ENCODE results near the gene STX16.

Gene STX16

GRCh38 chr20:58699623-58700107, 48.6 kb downstream of the STX16 start:
- no peak for DNase-seq

GRCh38 chr20:58700121-58700821, 49.2 kb downstream of the STX16 start:
- peak; percentile 60 for DNase-seq

GRCh38 chr20:58700823-58701222, 49.7 kb downstream of the STX16 start:
- DNase-seq: peak; percentile 70

GRCh38 chr20:58701431-58702160, 50.5 kb downstream of the STX16 start:
- peak; percentile 22 for DNase-seq

GRCh38 chr20:58702161-58702510, 51.1 kb downstream of the STX16 start:
- DNase-seq: peak; percentile 21

- no peak for DNase-seq
Observed at GRCh38 chr20:58702859-58703648, 52.0 kb downstream of the STX16 start.

GRCh38 chr20:58703765-58704371, 52.8 kb downstream of the STX16 start:
- peak; percentile 7 for DNase-seq

- DNase-seq: peak; percentile 93
Observed at GRCh38 chr20:58705208-58705926, 54.3 kb downstream of the STX16 start.

- DNase-seq: peak; percentile 15
Observed at GRCh38 chr20:58706150-58706892, 55.2 kb downstream of the STX16 start.

- DNase-seq: peak; percentile 16
Observed at GRCh38 chr20:58706975-58707681, 56.0 kb downstream of the STX16 start.

- peak; percentile 6 for DNase-seq
Observed at GRCh38 chr20:58707770-58708169, 56.7 kb downstream of the STX16 start.

- peak; percentile 54 for DNase-seq
Observed at GRCh38 chr20:58708246-58708931, 57.3 kb downstream of the STX16 start.

GRCh38 chr20:58709013-58709702, 58.1 kb downstream of the STX16 start:
- peak; percentile 19 for DNase-seq

- DNase-seq: peak; percentile 9
Observed at GRCh38 chr20:58709703-58710039, 58.6 kb downstream of the STX16 start.

GRCh38 chr20:58710481-58711265, 59.6 kb downstream of the STX16 start:
- DNase-seq: peak; percentile 17

- peak; percentile 13 for DNase-seq
Observed at GRCh38 chr20:58711266-58712051, 60.4 kb downstream of the STX16 start.

- DNase-seq: peak; percentile 14
Observed at GRCh38 chr20:58712151-58712791, 61.2 kb downstream of the STX16 start.
